SW480 (cell line): ENCODE measurements around the gene BZW2.

Source experiments
- DNase-seq: peaks from one replicate; pipeline ENCODE4 v3.0.0-alpha.2; 2016; ENCODE audit warnings: low spot score

BZW2 gene

DNA sequence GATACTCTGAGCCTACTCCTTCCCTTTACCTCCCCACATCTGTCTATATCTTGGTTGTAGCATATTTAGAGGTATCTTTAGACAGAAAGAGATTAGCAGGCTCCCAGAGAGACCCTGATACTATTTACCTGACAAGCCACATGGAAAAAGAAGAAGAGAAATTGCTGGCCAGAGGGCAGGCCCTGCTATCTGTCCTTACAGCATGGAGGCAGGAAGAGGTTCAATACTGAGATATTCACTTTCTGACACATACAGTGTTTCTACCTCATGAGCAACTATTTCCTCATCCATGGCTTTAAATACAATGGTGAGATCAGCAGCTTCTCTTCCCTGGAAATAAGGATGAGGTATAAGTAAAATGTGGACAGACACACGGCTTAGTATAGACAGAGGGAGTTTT is 73.7 kb downstream of the BZW2 start:
- no peak for DNase-seq

DNA sequence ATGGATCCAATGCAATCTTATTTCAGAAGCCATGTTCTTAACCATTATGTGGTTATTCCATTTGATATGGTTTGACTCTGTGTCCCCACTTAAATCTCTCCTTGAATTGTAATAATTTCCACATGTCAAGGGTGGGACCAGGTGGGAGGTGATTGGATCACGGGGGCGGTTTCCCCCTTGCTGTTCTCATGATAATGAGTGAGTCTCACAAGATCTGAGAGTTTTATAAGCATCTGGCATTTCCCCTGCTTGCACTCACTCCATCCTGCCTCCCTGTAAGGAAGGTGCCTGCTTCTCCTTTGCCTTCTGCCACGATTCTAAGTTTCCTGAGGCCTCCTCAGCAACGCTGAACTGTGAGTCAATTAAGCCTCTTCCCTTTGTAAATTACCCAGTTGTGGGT is 75.6 kb downstream of the BZW2 start:
- no peak for DNase-seq

DNA sequence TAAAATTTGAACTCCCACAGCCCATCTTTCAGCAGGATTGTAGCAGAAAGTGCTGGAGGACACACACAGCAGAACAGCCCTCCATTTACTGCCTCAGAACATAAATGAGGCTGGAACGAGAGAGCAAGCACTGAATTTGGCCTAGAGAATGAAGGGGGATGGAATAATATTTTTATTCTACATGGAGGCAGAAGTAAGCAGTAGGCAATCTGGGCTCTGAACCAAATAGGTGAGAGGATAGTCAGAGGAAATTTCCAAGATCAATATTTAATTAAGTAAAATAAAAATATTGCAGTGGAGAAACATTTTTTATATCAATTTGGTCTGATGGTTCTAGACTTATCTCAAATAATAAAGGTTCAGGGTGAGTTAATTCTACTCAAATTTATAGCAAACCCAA is 78.4 kb downstream of the BZW2 start:
- DNase-seq, result no peak

DNA sequence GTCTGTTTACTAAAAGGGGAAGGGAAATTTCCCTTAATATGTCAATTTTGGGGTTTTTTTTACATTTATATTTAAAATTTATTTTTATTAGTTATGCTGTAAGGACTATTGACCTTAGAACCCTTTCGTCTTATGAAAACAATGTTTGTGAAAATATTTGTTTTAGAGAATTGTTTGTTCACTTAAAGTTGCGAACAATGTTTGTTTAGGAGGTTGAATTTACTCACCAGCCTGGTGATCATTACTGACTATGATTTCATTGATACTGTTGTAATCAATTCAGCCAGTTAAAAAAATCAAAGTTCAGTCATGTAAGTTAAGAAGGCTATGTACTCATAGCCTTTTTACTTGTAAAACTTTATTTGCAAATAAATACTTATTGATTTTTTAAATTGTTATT is 80.2 kb downstream of the BZW2 start:
- DNase-seq, result no peak

DNA sequence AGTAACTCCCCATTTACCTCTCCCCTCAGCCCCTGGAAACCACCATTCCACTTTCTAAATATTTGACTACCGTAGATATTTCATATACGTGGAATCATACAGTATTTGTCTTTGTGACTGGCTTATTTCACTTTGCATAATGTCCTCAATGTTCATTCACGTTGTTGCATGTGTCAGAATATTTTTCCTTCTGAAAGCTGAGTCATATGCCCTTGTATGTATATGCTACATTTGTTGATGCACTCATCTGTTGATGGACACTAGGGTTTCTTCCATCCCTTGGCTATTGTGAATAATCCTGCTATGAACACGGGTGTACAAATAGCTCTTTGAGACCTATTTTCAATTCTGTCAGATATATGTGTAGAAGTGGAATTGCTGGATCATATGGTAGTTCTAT is 81.8 kb downstream of the BZW2 start:
- DNase-seq, result no peak

- no peak for DNase-seq
These were observed 82.8 kb downstream of the BZW2 start for GRCh38 chr7:16728811-16729210.

GRCh38 chr7:16729541-16729940 is 83.6 kb downstream of the BZW2 start:
- no peak for DNase-seq

GRCh38 chr7:16730937-16731336 is 85.0 kb downstream of the BZW2 start:
- no peak for DNase-seq

DNA sequence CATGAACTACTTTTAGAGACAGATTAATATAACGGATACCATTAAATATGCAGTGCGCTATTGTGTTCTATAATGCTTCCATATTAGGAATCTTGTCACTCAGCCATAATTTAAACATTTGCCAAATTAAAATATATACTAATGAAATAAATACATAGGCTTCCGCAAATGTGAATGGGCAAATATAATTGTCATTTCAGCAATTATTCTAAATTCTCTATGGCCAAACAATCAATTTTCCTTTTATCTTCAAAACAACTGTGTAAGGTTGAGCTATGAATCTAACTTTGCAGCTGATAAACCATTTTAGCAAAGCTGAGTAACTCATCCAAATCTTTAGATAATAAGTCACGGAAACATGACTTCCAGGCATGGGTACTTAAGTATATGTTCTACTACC is 86.8 kb downstream of the BZW2 start:
- no peak for DNase-seq

- DNase-seq, result no peak
These were observed 88.3 kb downstream of the BZW2 start for GRCh38 chr7:16734148-16734726.

- DNase-seq, result no peak
These were observed 89.0 kb downstream of the BZW2 start for GRCh38 chr7:16735020-16735419.

GRCh38 chr7:16738011-16738688 is 92.2 kb downstream of the BZW2 start:
- DNase-seq, result no peak

DNA sequence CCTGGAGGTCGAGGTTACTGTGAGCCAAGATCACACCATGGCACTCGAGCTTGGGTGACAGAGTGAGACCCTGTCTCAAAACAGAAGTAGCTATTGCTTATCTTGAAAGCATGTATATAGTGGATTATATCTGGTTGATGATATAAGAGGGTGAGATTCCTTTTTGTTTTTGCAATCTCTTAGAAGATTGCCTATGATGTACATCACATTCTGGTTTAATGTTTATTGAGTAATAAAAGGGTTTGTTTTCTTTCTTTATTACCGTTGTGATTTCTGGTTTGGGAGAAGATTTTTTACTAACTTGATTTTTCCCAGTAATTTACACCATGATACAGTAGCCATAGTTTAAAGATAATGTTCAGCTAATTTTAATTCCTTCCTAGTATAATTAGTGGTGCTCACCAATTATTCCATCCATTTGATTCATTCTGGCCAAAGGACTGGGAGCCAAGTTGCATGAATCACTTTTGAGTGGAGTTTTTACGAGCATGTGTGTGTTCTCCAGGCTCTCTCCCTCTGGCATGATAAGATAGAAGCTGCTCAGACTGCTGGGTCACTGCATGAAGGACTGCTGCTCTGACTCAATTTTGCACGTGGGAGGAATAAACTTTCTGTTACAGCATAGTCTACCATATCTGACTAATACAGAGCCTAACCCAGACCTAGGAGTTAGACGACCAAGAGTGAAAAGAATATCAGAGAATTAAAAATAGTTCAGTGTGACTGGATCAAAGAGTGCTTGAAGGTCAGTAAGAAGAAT is 94.1 kb downstream of the BZW2 start:
- DNase-seq, result peak; percentile 28

DNA sequence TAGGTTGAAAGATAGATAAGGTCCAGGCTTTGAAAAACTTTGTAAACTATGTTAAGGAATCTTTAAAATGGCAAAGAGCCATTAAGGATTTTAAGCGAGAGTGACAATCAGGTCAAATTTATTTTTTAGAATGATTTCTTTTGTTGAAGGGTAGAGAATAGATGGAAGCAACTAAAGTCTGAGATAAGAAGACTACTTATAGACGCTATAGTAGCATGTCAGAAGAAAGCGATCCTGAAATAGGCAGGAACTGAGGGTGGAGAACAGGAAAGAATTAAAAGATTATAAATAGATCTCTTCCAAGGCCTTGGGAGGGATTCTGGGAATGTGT is 94.6 kb downstream of the BZW2 start:
- no peak for DNase-seq

GRCh38 chr7:16740996-16741395 is 95.0 kb downstream of the BZW2 start:
- DNase-seq, result no peak

DNA sequence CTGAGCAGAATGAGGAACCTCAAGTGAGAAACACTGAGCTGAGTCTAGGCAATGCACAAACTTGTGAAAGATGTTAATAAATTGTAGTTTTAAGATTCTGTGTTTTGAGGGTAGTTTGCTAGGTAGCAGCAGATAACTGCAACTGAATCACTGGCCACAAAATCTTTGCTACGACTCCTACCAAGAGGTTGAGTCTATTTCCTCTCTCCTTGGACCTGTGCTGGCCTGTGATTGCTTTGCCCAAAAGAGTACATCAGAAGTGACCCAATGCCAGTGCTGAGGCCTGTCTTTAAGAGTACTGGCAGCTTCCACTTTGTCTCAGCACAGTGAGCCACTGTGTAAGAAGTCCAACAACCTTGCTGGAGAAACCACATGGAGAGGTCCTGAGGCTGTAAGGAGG is 95.7 kb downstream of the BZW2 start:
- no peak for DNase-seq

- DNase-seq, result no peak
These were observed 96.6 kb downstream of the BZW2 start for GRCh38 chr7:16742547-16742946.

DNA sequence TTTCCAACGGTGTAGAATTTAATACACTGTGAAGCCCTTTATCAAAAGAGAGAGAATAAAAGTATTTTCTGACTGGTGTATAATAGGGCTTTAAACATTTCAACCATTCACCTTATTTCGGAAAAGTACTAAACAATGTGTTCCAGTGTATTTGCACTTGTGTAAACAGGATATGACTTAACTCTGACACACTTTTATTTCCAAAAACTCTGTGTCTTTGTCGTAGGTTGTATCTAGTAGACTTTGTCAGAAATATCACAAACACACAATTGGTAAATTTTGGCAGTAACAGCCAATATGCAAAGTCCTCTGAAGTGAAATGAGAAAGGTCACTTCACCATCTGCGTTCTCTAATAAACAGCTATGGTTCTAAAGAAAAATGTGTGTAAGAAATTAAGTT is 97.3 kb downstream of the BZW2 start:
- no peak for DNase-seq

DNA sequence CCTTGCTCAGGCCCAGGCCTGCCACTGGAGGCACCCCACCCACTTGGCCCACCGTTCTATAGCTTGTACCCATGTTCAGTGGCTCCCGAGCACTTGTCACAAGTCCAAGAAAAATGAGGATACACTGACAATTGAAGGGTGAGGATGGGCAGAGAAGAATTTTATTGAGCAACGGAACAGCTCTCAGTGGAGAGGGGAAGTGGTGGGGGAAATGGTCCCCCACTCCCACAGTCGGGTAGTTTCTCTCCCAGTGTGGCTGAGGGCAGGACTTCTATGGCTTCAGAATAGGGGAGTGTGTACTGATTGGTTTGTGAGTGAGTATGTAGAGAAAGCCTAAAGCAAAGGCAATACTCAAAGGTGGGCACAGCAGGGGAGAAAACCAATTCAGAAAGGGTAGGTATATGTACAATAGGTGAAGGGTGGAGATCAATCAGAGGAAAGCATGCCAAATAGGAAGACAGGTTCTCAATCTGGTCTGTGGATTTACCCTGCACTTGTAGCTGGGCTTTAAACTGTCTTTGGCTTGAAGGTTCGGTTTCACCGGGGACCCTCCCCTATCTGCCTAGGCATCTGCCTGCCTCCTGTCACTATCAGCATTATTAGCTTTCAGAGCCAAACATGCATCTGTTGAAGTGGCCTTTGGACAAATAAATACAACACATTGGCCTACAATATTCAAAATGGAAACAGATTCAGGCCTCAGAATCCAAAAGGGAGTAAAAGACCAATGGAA is 98.7 kb downstream of the BZW2 start:
- no peak for DNase-seq

GRCh38 chr7:16745645-16746044 is 99.7 kb downstream of the BZW2 start:
- DNase-seq, result no peak

DNA sequence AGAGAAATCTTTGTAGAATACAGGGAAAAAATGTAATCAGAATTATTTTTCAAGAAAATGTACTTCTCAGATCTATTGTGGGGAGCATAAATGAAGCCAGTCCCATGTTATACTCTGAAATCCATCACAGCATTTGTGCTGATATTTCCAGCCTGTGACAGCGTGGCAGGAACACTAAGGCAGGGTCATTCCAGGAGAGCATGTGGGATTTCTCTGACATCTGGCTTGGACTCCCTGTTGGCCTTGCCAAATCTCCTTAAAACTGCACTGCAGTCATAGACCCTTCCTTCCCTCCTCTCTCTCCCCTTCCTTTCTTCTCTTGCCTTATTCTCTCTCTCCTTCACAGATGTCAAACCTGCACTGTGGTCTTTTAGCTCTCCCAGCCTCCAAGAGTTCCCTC is 101.1 kb downstream of the BZW2 start:
- DNase-seq, result no peak

GRCh38 chr7:16753102-16753931 is 107.3 kb downstream of the BZW2 start, which contains the start of gene TSPAN13:
Gene TSPAN13 (plus strand): TSS chr7:16753755. CDS start chr7:16753968, 213 bp downstream.
- DNase-seq, result peak; percentile 93
